NT2/D1 (cell line): Measurements from ENCODE around the gene KCNJ6.

ENCODE experiments used
- DNase-seq: peaks from one replicate; pipeline ENCODE4 v3.0.0-alpha.2; 2011; ENCODE audit warnings: low read depth, low spot score
- H3K27me3 ChIP-seq: 2 replicates; pipeline ENCODE4 v1.6.0; 2011; ENCODE audit warnings: mild to moderate bottlenecking; ENCODE audit not compliant: insufficient read length, insufficient read depth
- H3K36me3 ChIP-seq: 2 replicates; pipeline ENCODE4 v1.6.1; 2011; ENCODE audit warnings: mild to moderate bottlenecking, low read length, mixed read lengths; ENCODE audit not compliant: insufficient read depth, insufficient read length
- H3K4me1 ChIP-seq: 2 replicates; pipeline ENCODE4 v1.5.1; 2011; ENCODE audit not compliant: insufficient read depth, insufficient read length
- H3K4me3 ChIP-seq: 2 replicates; pipeline ENCODE4 v1.5.1; 2011; ENCODE audit warnings: low read depth; ENCODE audit not compliant: insufficient read length
- H3K9ac ChIP-seq: 2 replicates; pipeline ENCODE4 v1.6.0; 2011; ENCODE audit warnings: low read depth; ENCODE audit not compliant: insufficient read length
- H3K9me3 ChIP-seq: 2 replicates; pipeline ENCODE4 v1.5.1; 2011; ENCODE audit warnings: mild to moderate bottlenecking, low read length; ENCODE audit not compliant: insufficient read depth
- SUZ12 ChIP-seq: IDR thresholded peaks from 2 replicates; pipeline ENCODE4 v1.6.1; 2011; ENCODE audit not compliant: insufficient read length, insufficient read depth; ENCODE audit errors: extremely low read depth
- YY1 ChIP-seq: IDR thresholded peaks from 2 replicates; pipeline ENCODE4 v1.6.1; 2011; ENCODE audit not compliant: insufficient read length, insufficient read depth
- ZNF274 ChIP-seq: IDR thresholded peaks from 2 replicates; pipeline ENCODE4 v1.6.1; 2011; ENCODE audit warnings: mild to moderate bottlenecking, low read depth, low read length

The KCNJ6 gene

GRCh38 chr21:37702241-37702640 is 214.0 kb downstream of the KCNJ6 start:
- no peak overlapping the region for H3K9ac ChIP-seq
- H3K36me3 ChIP-seq = no peaks in the 10 kb centered on the region
- H3K4me1 ChIP-seq = no peaks in the 10 kb centered on the region
- DNase-seq = no peak
- no peaks in the 10 kb centered on the region for H3K27me3 ChIP-seq
- H3K9me3 ChIP-seq = peaks cover 13% of the 10 kb centered on the region; the same call in 1 of the 2 replicates
- TF ChIP-seq YY1 (no peak), ZNF274 (no peak), SUZ12 (no peak)
- H3K4me3 ChIP-seq = no peak overlapping the region

GRCh38 chr21:37700641-37701202 is 215.5 kb downstream of the KCNJ6 start:
- Histone ChIP-seq H3K36me3 (no peaks in the 10 kb centered on the region), H3K4me3 (no peak overlapping the region), H3K4me1 (no peaks in the 10 kb centered on the region), H3K9ac (no peak overlapping the region), H3K27me3 (no peaks in the 10 kb centered on the region), H3K9me3 (peaks cover 5% of the 10 kb centered on the region; the same call in 1 of the 2 replicates)
- DNase-seq = peak; percentile 92
- TF ChIP-seq YY1 = no peak
- TF ChIP-seq ZNF274 = no peak
- TF ChIP-seq SUZ12 = no peak

GRCh38 chr21:37699024-37699775 is 217.1 kb downstream of the KCNJ6 start:
- Histone ChIP-seq H3K36me3 (no peaks in the 10 kb centered on the region), H3K9ac (no peak overlapping the region), H3K27me3 (no peaks in the 10 kb centered on the region), H3K4me3 (no peak overlapping the region), H3K9me3 (peaks cover 5% of the 10 kb centered on the region; the same call in 1 of the 2 replicates), H3K4me1 (no peaks in the 10 kb centered on the region)
- DNase-seq = no peak
- TF ChIP-seq SUZ12 (no peak), ZNF274 (no peak), YY1 (no peak)

- H3K4me3 ChIP-seq = no peak overlapping the region
- H3K36me3 ChIP-seq = no peaks in the 10 kb centered on the region
- H3K4me1 ChIP-seq = no peaks in the 10 kb centered on the region
- no peak overlapping the region for H3K9ac ChIP-seq
- no peak for TF ChIP-seq SUZ12
- TF ChIP-seq YY1 = no peak
- TF ChIP-seq ZNF274 = no peak
- no peak for DNase-seq
- peaks cover 5% of the 10 kb centered on the region; the same call in 1 of the 2 replicates for H3K9me3 ChIP-seq
- H3K27me3 ChIP-seq = no peaks in the 10 kb centered on the region
These were observed 219.3 kb downstream of the KCNJ6 start for GRCh38 chr21:37696936-37697335.

GRCh38 chr21:37695111-37695510 is 221.1 kb downstream of the KCNJ6 start:
- no peaks in the 10 kb centered on the region for H3K27me3 ChIP-seq
- TF ChIP-seq SUZ12 = no peak
- no peak for TF ChIP-seq ZNF274
- TF ChIP-seq YY1 = no peak
- no peaks in the 10 kb centered on the region for H3K36me3 ChIP-seq
- H3K4me3 ChIP-seq = no peak overlapping the region
- no peak for DNase-seq
- H3K9me3 ChIP-seq = no peaks in the 10 kb centered on the region; the same call in 1 of the 2 replicates
- no peak overlapping the region for H3K9ac ChIP-seq
- H3K4me1 ChIP-seq = no peaks in the 10 kb centered on the region

GRCh38 chr21:37688952-37689659 is 227.2 kb downstream of the KCNJ6 start:
- Histone ChIP-seq H3K36me3 (no peaks in the 10 kb centered on the region), H3K4me3 (no peak overlapping the region), H3K9me3 (no peaks in the 10 kb centered on the region), H3K9ac (no peak overlapping the region), H3K4me1 (no peaks in the 10 kb centered on the region), H3K27me3 (no peaks in the 10 kb centered on the region)
- DNase-seq = no peak
- no peak for TF ChIP-seq SUZ12
- TF ChIP-seq ZNF274 = no peak
- no peak for TF ChIP-seq YY1
